H9 (cell line): ENCODE data around the gene DGKB. TPM values are rescaled to one million over a fixed set of nuclear protein-coding genes. Genes with fewer than 3 reads are reported as not detected.

ENCODE experiments used
- DNase-seq: peaks from one replicate; pipeline ENCODE4 v3.0.0-alpha.2; 2017
- H2AFZ ChIP-seq: one replicate; pipeline ENCODE4 v1.6.1; 2013; ENCODE audit warnings: mild to moderate bottlenecking, low read length, control low read depth, moderate library complexity
- H2AK5ac ChIP-seq: 2 replicates; pipeline ENCODE4 v1.6.1; 2013; ENCODE audit warnings: low read length, control low read depth, mixed read lengths; ENCODE audit not compliant: insufficient read length
- H2BK120ac ChIP-seq: one replicate; pipeline ENCODE4 v1.6.1; 2013; ENCODE audit warnings: low read depth, mild to moderate bottlenecking, low read length, control low read depth, inconsistent platforms; ENCODE audit not compliant: poor library complexity, severe bottlenecking
- H2BK12ac ChIP-seq: 2 replicates; pipeline ENCODE4 v1.6.1; 2013; ENCODE audit warnings: low read length, control low read depth, mixed read lengths, low read depth; ENCODE audit not compliant: insufficient read length
- H2BK15ac ChIP-seq: 2 replicates; pipeline ENCODE4 v1.6.1; 2013; ENCODE audit warnings: low read depth, low read length, control low read depth
- H2BK20ac ChIP-seq: one replicate; pipeline ENCODE4 v1.6.1; 2013; ENCODE audit warnings: low read depth, mild to moderate bottlenecking, low read length, control low read depth, inconsistent platforms; ENCODE audit not compliant: poor library complexity, severe bottlenecking
- H2BK5ac ChIP-seq: 2 replicates; pipeline ENCODE4 v1.6.1; 2013; ENCODE audit warnings: low read length, control low read depth, mixed read lengths; ENCODE audit not compliant: insufficient read length
- H3K14ac ChIP-seq: 2 replicates; pipeline ENCODE4 v1.6.1; 2013; ENCODE audit warnings: low read length, control low read depth; ENCODE audit not compliant: insufficient read depth
- H3K18ac ChIP-seq: 2 replicates; pipeline ENCODE4 v1.6.1; 2013; ENCODE audit warnings: low read depth, mild to moderate bottlenecking, mixed read lengths, low read length, control low read depth; ENCODE audit not compliant: insufficient read length
- H3K23ac ChIP-seq: 2 replicates; pipeline ENCODE4 v1.6.1; 2013; ENCODE audit warnings: low read length, control low read depth, mixed read lengths, low read depth; ENCODE audit not compliant: insufficient read length
- H3K23me2 ChIP-seq: 2 replicates; pipeline ENCODE4 v1.6.1; 2013; ENCODE audit warnings: low read depth, mild to moderate bottlenecking, mixed read lengths, low read length, control low read depth; ENCODE audit not compliant: insufficient read length, poor library complexity, severe bottlenecking
- H3K27ac ChIP-seq: 2 replicates; pipeline ENCODE4 v1.5.1; 2013; ENCODE audit warnings: low read length, control low read depth, mixed read lengths, low read depth; ENCODE audit not compliant: insufficient read length
- H3K27me3 ChIP-seq: 2 replicates; pipeline ENCODE4 v1.6.1; 2013; ENCODE audit warnings: low read length, control low read depth, inconsistent platforms; ENCODE audit not compliant: insufficient read depth
- H3K4ac ChIP-seq: 2 replicates; pipeline ENCODE4 v1.6.1; 2013; ENCODE audit warnings: low read depth, mild to moderate bottlenecking, control low read depth, inconsistent platforms, low read length, moderate library complexity
- H3K4me1 ChIP-seq: 2 replicates; pipeline ENCODE4 v1.6.1; 2013; ENCODE audit warnings: low read length, control low read depth, inconsistent platforms; ENCODE audit not compliant: insufficient read depth
- H3K4me2 ChIP-seq: 2 replicates; pipeline ENCODE4 v1.6.1; 2013; ENCODE audit warnings: low read length, control low read depth, mixed read lengths; ENCODE audit not compliant: insufficient read length, insufficient read depth
- H3K56ac ChIP-seq: 2 replicates; pipeline ENCODE4 v1.6.1; 2013; ENCODE audit warnings: low read depth, mild to moderate bottlenecking, mixed read lengths, low read length, control low read depth; ENCODE audit not compliant: insufficient read length
- H3K79me1 ChIP-seq: 2 replicates; pipeline ENCODE4 v1.6.1; 2013; ENCODE audit warnings: low read depth, mild to moderate bottlenecking, moderate library complexity, low read length, control low read depth, inconsistent platforms; ENCODE audit not compliant: insufficient read depth, poor library complexity, severe bottlenecking
- H3K79me2 ChIP-seq: 2 replicates; pipeline ENCODE4 v1.6.1; 2013; ENCODE audit warnings: low read length, control low read depth, inconsistent platforms; ENCODE audit not compliant: insufficient read depth
- H3K9ac ChIP-seq: 2 replicates; pipeline ENCODE4 v1.6.1; 2013; ENCODE audit warnings: low read length, control low read depth, mixed read lengths; ENCODE audit not compliant: insufficient read length; ENCODE audit errors: extremely low read depth
- H3K9me3 ChIP-seq: one replicate; pipeline ENCODE4 v1.6.1; 2013; ENCODE audit warnings: low read depth, low read length, inconsistent platforms; ENCODE audit not compliant: control insufficient read depth
- H3T11ph ChIP-seq: one replicate; pipeline ENCODE4 v1.6.1; 2013; ENCODE audit warnings: mild to moderate bottlenecking, low read length, control low read depth, inconsistent platforms
- H4K20me1 ChIP-seq: one replicate; pipeline ENCODE4 v1.6.1; 2013; ENCODE audit not compliant: control insufficient read depth, insufficient read length, insufficient read depth
- H4K5ac ChIP-seq: 2 replicates; pipeline ENCODE4 v1.6.1; 2013; ENCODE audit warnings: low read depth, mild to moderate bottlenecking, mixed read lengths, low read length, control low read depth; ENCODE audit not compliant: insufficient read length
- H4K8ac ChIP-seq: replicated peaks from 2 replicates; pipeline ENCODE4 v1.6.1; 2013; ENCODE audit warnings: low read length, control low read depth, mixed read lengths, low read depth; ENCODE audit not compliant: insufficient read length
- H4K91ac ChIP-seq: 2 replicates; pipeline ENCODE4 v1.6.1; 2013; ENCODE audit warnings: low read depth, mild to moderate bottlenecking, moderate library complexity, mixed read lengths, low read length, control low read depth; ENCODE audit not compliant: insufficient read length
- H3K27ac Mint-ChIP-seq, 3 experiments: 2 replicates in 2 of 3; 3 replicates in 1 of 3; pipeline ENCODE4 v1.8.0; 2020 to 2021; ENCODE audit warnings: mixed read lengths in 3 of 3, mild to moderate bottlenecking in 1 of 3, moderate library complexity in 1 of 3
- H3K27me3 Mint-ChIP-seq: 2 replicates; pipeline ENCODE4 v1.8.0; 2021; ENCODE audit warnings: low read depth, mild to moderate bottlenecking, moderate library complexity, mixed read lengths
- H3K36me3 Mint-ChIP-seq, 3 experiments: 2 replicates in 2 of 3; 3 replicates in 1 of 3; pipeline ENCODE4 v1.8.0; 2020 to 2021; ENCODE audit warnings: low read depth in 3 of 3, mixed read lengths in 3 of 3; ENCODE audit not compliant: insufficient read depth in 1 of 3
- H3K4me1 Mint-ChIP-seq, 2 experiments: 2 replicates each; pipeline ENCODE4 v1.8.0; 2020; ENCODE audit warnings: mixed read lengths in 2 of 2
- H3K4me3 Mint-ChIP-seq, 2 experiments: 2 replicates in 1 of 2; 3 replicates in 1 of 2; pipeline ENCODE4 v1.8.0; 2020 to 2021; ENCODE audit warnings: mild to moderate bottlenecking in 2 of 2, mixed read lengths in 2 of 2, moderate library complexity in 1 of 2
- H3K9me3 Mint-ChIP-seq, 2 experiments: 2 replicates in 1 of 2; 3 replicates in 1 of 2; pipeline ENCODE4 v1.8.0; 2020; ENCODE audit warnings: mild to moderate bottlenecking in 2 of 2, mixed read lengths in 2 of 2, moderate library complexity in 1 of 2
- CTCF ChIP-seq: fragments of 200-600 bp; sonication (generic); conservative IDR thresholded peaks from 3 replicates; pipeline ENCODE4 v1.8.0; 2021; ENCODE audit warnings: antibody characterized with exemption, mild to moderate bottlenecking
- WGBS: extraction: QIAGEN DNeasy Blood & Tissue Kit; methylation state at CpG from one replicate; pipeline ENCODE4 v1.1.7; 2013; ENCODE audit warnings: missing lambda C conversion rate, low lambda C conversion rate, mixed read lengths; ENCODE audit not compliant: insufficient read length; ENCODE audit errors: extremely low coverage; 5-methylcytosine and 5-hydroxymethylcytosine counted together
- total RNA-seq: library from RNA; stranded (reverse); gene quantifications from 2 replicates; pipeline ENCODE4 v1.2.1, GENCODE V29; 2021

Gene DGKB
- total RNA-seq, 1 experiment from 2014 or later, result 0.26 TPM

GRCh38 chr7:14690486-14690885 is 212.1 kb downstream of the DGKB start:
- Histone ChIP-seq H3K79me2 (no peaks in the 10 kb centered on the region), H2AK5ac (no peak overlapping the region), H3K56ac (no peak overlapping the region), H2AFZ (no peak overlapping the region), H3K23ac (no peak overlapping the region), H3K27me3 (no peaks in the 10 kb centered on the region), H4K20me1 (no peaks in the 10 kb centered on the region), H2BK20ac (no peak overlapping the region), H2BK15ac (no peak overlapping the region), H3K79me1 (no peaks in the 10 kb centered on the region), H3K23me2 (no peaks in the 10 kb centered on the region), H3K9me3 (no peaks in the 10 kb centered on the region), H3K27ac (no peak overlapping the region), H4K91ac (no peak overlapping the region), H3K18ac (no peak overlapping the region), H3K9ac (no peak overlapping the region), H4K8ac (no peak overlapping the region), H3K4me1 (no peaks in the 10 kb centered on the region), H4K5ac (no peak overlapping the region), H3K4ac (no peak overlapping the region), H3T11ph (no peak overlapping the region), H3K14ac (no peak overlapping the region), H2BK120ac (no peak overlapping the region), H2BK12ac (no peak overlapping the region), H3K4me2 (no peak overlapping the region), H2BK5ac (no peak overlapping the region)
- Mint-ChIP-seq H3K36me3 (no peaks in the 10 kb centered on the region), H3K4me3 (no peak overlapping the region), H3K9me3 (no peaks in the 10 kb centered on the region), H3K27me3 (no peaks in the 10 kb centered on the region), H3K27ac (no peak overlapping the region), H3K4me1 (peaks cover 7 to 12% of the 10 kb centered on the region in 2 experiments; a peak in 3 of 4 replicates)
- TF ChIP-seq CTCF, result no peak
- DNase-seq, result no peak
- WGBS, result no CpG with 5 or more reads among the region's 3 CpGs
